GM12864 (cell line): Measurements from ENCODE around the gene RASAL2.
"Not testable (repeated sequence)": the region's sequence is repeated elsewhere in the genome, so short reads cannot be mapped to it uniquely, and the experiment has no call there.

Experiments
- DNase-seq: peaks from one replicate; pipeline ENCODE4 v3.0.0-alpha.2; 2011; ENCODE audit warnings: low read depth
- H3K4me3 ChIP-seq: 2 replicates; pipeline ENCODE4 v1.5.1; 2011; ENCODE audit warnings: mild to moderate bottlenecking, low read depth, low read length, control low read depth
- CTCF ChIP-seq: IDR thresholded peaks from 2 replicates; pipeline ENCODE4 v1.5.1; 2011; ENCODE audit warnings: low read depth, mild to moderate bottlenecking, moderate library complexity, low read length, control low read depth, inconsistent platforms; ENCODE audit errors: missing control alignments

RASAL2 gene

GRCh38 chr1:178192686-178193085, 98.8 kb downstream of the RASAL2 start:
- no peak for TF ChIP-seq CTCF
- DNase-seq = no peak
- no peak overlapping the region for H3K4me3 ChIP-seq

- no peak for DNase-seq
- no peak for TF ChIP-seq CTCF
- H3K4me3 ChIP-seq = no peak overlapping the region
Observed at GRCh38 chr1:178196631-178197030, 102.7 kb downstream of the RASAL2 start.

GRCh38 chr1:178202095-178202494, 108.2 kb downstream of the RASAL2 start:
- not testable (repeated sequence) for H3K4me3 ChIP-seq, DNase-seq

- not testable (repeated sequence) for H3K4me3 ChIP-seq, DNase-seq
Observed at GRCh38 chr1:178202546-178202945, 108.6 kb downstream of the RASAL2 start.

GRCh38 chr1:178208269-178208856, 114.5 kb downstream of the RASAL2 start:
- H3K4me3 ChIP-seq, DNase-seq: not testable (repeated sequence)

GRCh38 chr1:178209935-178210334, 116.0 kb downstream of the RASAL2 start:
- TF ChIP-seq CTCF = no peak
- H3K4me3 ChIP-seq = no peak overlapping the region
- DNase-seq = no peak

- no peak for DNase-seq
- H3K4me3 ChIP-seq = no peak overlapping the region
Observed at GRCh38 chr1:178218550-178218949, 124.6 kb downstream of the RASAL2 start.

GRCh38 chr1:178220094-178220493, 126.2 kb downstream of the RASAL2 start:
- no peak for TF ChIP-seq CTCF
- DNase-seq = no peak

More at GRCh38 chr1:178218550-178218949, 124.6 kb downstream of the RASAL2 start:
- TF ChIP-seq CTCF = no peak

GRCh38 chr1:178223289-178223688, 129.4 kb downstream of the RASAL2 start:
- no peak overlapping the region for H3K4me3 ChIP-seq
- no peak for TF ChIP-seq CTCF
- no peak for DNase-seq

More at GRCh38 chr1:178220094-178220493, 126.2 kb downstream of the RASAL2 start:
- H3K4me3 ChIP-seq = no peak overlapping the region
